Measurements from ENCODE around the gene MYO16. TPM values are rescaled to one million over a fixed set of nuclear protein-coding genes. Genes with fewer than 3 reads are reported as not detected.

Gene MYO16
- total and polyA plus RNA-seq, 3 donors from 2014 or later, result 3.1 to 4.0 (median 3.4) TPM

- no peak overlapping the region for H3K4me3 ChIP-seq
- DNase-seq, result no peak
- no peak overlapping the region for H3K27ac ChIP-seq
- WGBS, 2 donors, result 80 to 87% methylated on average over 4 of the region's 4 CpGs
- no peaks in the 10 kb centered on the region for H3K27me3 ChIP-seq
- intact Hi-C loops (cut with DNase I; ENCODE audit: low total_unique reads), result loop anchor here (10.0 kb wide), 1 partner anchor 638 kb away; the partner anchor contains the start of gene IRS2
- TF ChIP-seq CTCF (IDR thresholded peaks at IDR 0.05) (no peak), POLR2A (IDR thresholded peaks at IDR 0.05) (no peak)
- no peaks in the 10 kb centered on the region for H3K4me1 ChIP-seq
- H3K36me3 ChIP-seq (ENCODE audit: low read depth, missing control alignments), result no peaks in the 10 kb centered on the region
- H3K9me3 ChIP-seq, result no peaks in the 10 kb centered on the region
These were observed 517.0 kb downstream of the MYO16 start for GRCh38 chr13:109146393-109146792.

GRCh38 chr13:109146912-109147647 lies 517.7 kb downstream of the MYO16 start:
- H3K4me1 ChIP-seq, result no peaks in the 10 kb centered on the region
- 77 to 86% methylated on average over 11 of the region's 11 CpGs for WGBS, 2 donors
- no peaks in the 10 kb centered on the region for H3K27me3 ChIP-seq
- no peak for DNase-seq
- H3K9me3 ChIP-seq, result no peaks in the 10 kb centered on the region
- intact Hi-C loops (cut with DNase I; ENCODE audit: low total_unique reads), result loop anchor here (10.0 kb wide), 1 partner anchor 638 kb away; the partner anchor contains the start of gene IRS2
- H3K4me3 ChIP-seq, result no peak overlapping the region
- H3K27ac ChIP-seq, result no peak overlapping the region
- TF ChIP-seq CTCF (IDR thresholded peaks at IDR 0.05) (no peak), POLR2A (IDR thresholded peaks at IDR 0.05) (no peak)
- H3K36me3 ChIP-seq (ENCODE audit: low read depth, missing control alignments), result no peaks in the 10 kb centered on the region

- 85 to 88% methylated on average over 3 of the region's 3 CpGs for WGBS, 2 donors
- intact Hi-C loops (cut with DNase I; ENCODE audit: low total_unique reads), result loop anchor here (10.0 kb wide), 1 partner anchor 637 kb away; the partner anchor contains the start of gene IRS2
- no peak overlapping the region for H3K27ac ChIP-seq
- no peak overlapping the region for H3K4me3 ChIP-seq
- no peaks in the 10 kb centered on the region for H3K36me3 ChIP-seq (ENCODE audit: low read depth, missing control alignments)
- no peaks in the 10 kb centered on the region for H3K4me1 ChIP-seq
- no peak for TF ChIP-seq POLR2A (IDR thresholded peaks at IDR 0.05)
- TF ChIP-seq CTCF (IDR thresholded peaks at IDR 0.05), result no peak
- no peaks in the 10 kb centered on the region for H3K27me3 ChIP-seq
- no peak for DNase-seq
- no peaks in the 10 kb centered on the region for H3K9me3 ChIP-seq
These were observed 518.8 kb downstream of the MYO16 start for GRCh38 chr13:109148243-109148642.

GRCh38 chr13:109150696-109151095 lies 521.3 kb downstream of the MYO16 start:
- Histone ChIP-seq H3K4me3 (no peak overlapping the region), H3K9me3 (no peaks in the 10 kb centered on the region), H3K27ac (no peak overlapping the region), H3K4me1 (no peaks in the 10 kb centered on the region), H3K36me3 (ENCODE audit: low read depth, missing control alignments) (no peaks in the 10 kb centered on the region), H3K27me3 (no peaks in the 10 kb centered on the region)
- DNase-seq, result no peak
- TF ChIP-seq CTCF (IDR thresholded peaks at IDR 0.05) (no peak), POLR2A (IDR thresholded peaks at IDR 0.05) (no peak)
- intact Hi-C loops (cut with DNase I; ENCODE audit: low total_unique reads), result no loop called here

- WGBS, 2 donors, result 83 to 95% methylated on average over 3 of the region's 3 CpGs
These were observed 521.8 kb downstream of the MYO16 start for GRCh38 chr13:109151255-109151654.

More at GRCh38 chr13:109151255-109151654, 521.8 kb downstream of the MYO16 start:
- Histone ChIP-seq H3K36me3 (ENCODE audit: low read depth, missing control alignments) (no peaks in the 10 kb centered on the region), H3K27ac (no peak overlapping the region), H3K27me3 (no peaks in the 10 kb centered on the region), H3K4me3 (no peak overlapping the region), H3K4me1 (no peaks in the 10 kb centered on the region), H3K9me3 (no peaks in the 10 kb centered on the region)
- DNase-seq, result no peak
- TF ChIP-seq POLR2A (IDR thresholded peaks at IDR 0.05), result no peak
- TF ChIP-seq CTCF (IDR thresholded peaks at IDR 0.05), result no peak
- intact Hi-C loops (cut with DNase I; ENCODE audit: low total_unique reads), result no loop called here
